Spleen (tissue), 7 donors: ENCODE data around the gene IFI27L2.

ENCODE experiments used
- CTCF ChIP-seq, 11 experiments: fragments of 200-600 bp in 7 of 11; fragments of 450-650 bp in 4 of 11; sonication (generic) in 4 of 11; IDR thresholded peaks in 8 of 11; conservative IDR thresholded peaks in 3 of 11; 1 replicate in 7 of 11; 2 replicates in 4 of 11; pipeline versions ENCODE4 v1.4.0 to v1.8.0; 2016 to 2021; ENCODE audit warnings: antibody characterized with exemption in 11 of 11, inconsistent platforms in 4 of 11, mild to moderate bottlenecking in 1 of 11
- POLR2A ChIP-seq, 3 donors: fragments of 450-650 bp; IDR thresholded peaks; one replicate each; pipeline ENCODE4 v1.5.1; 2017; ENCODE audit warnings: antibody characterized with exemption in 3 of 3, mild to moderate bottlenecking in 1 of 3
- POLR2AphosphoS5 ChIP-seq, 3 donors: sonication (generic); formaldehyde crosslinking; IDR thresholded peaks; one replicate each; pipeline ENCODE4 v1.5.1; 2017; ENCODE audit warnings: antibody characterized with exemption in 3 of 3
- donor health status: DM: no; HTN: no; CAD: no; lungs with moderate emphysema.
- donor health status: DM: no; HTN: no; CAD: no.
- donor health status: DM: no; HTN: no; CAD: no.

DNA sequence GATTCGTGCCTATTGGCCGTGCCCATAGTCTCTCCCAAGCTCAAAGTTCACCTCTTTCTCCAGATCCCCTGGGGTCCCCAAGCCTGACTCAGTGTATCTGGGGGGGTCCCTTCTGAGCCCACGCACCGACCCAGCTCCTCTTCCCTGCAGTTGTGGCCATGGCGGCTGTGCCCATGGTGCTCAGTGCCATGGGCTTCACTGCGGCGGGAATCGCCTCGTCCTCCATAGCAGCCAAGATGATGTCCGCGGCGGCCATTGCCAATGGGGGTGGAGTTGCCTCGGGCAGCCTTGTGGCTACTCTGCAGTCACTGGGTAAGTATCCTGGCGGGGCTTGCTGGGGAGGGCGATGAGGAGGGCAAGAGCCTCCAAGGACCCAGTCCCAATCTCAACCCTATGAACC is 13.8 kb downstream of the IFI27L2 start:
- no peak for TF ChIP-seq CTCF (IDR thresholded peaks at IDR 0.05 in 8 of 11, conservative IDR thresholded peaks at IDR 0.05 in 3 of 11)
- peak in 1 of 3 donors; percentile 36 for TF ChIP-seq POLR2AphosphoS5 (IDR thresholded peaks at IDR 0.05)
- TF ChIP-seq POLR2A (IDR thresholded peaks at IDR 0.05): no peak
